SK-N-SH (cell line): ENCODE data around the gene CNTN4. TPM values are rescaled to one million over a fixed set of nuclear protein-coding genes. Genes with fewer than 3 reads are reported as not detected.

Source experiments
- CTCF ChIA-PET: fragments of 300-600, 350-600 bp; formaldehyde crosslinking; extraction: SDS; loops from one replicate; lab custom pipeline; 2021; lab: Yijun Ruan, JAX
- POLR2A ChIA-PET: fragments of 350-600 bp; sonication (Branson Sonifier 250); formaldehyde crosslinking; extraction: SDS; loops from one replicate; lab custom pipeline; 2020; ENCODE audit warnings: antibody characterized with exemption, inconsistent platforms; lab: Yijun Ruan, JAX
- DNase-seq: peaks from one replicate; pipeline ENCODE4 v3.0.0; 2012
- H2AFZ ChIP-seq: fragments of 200-600 bp; sonication (generic); 2 replicates; pipeline ENCODE4 v1.8.1; 2016; ENCODE audit warnings: antibody characterized with exemption, mild to moderate bottlenecking, low read depth
- H3F3A ChIP-seq: fragments of 200-600 bp; sonication (generic); replicated peaks from 2 replicates; pipeline ENCODE3; 2016; ENCODE audit warnings: antibody characterized with exemption, mild to moderate bottlenecking; ENCODE audit not compliant: insufficient read depth
- H3K27ac ChIP-seq, 2 experiments: fragments of 200-500 bp in 1 of 2; fragments of 200-600 bp in 1 of 2; sonication (Bioruptor generic) in 1 of 2; sonication (generic), shearing (Covaris generic) in 1 of 2; 2 replicates each; pipeline versions ENCODE4 v1.5.1 to v1.6.1; 2014 to 2016; ENCODE audit warnings: low read depth in 2 of 2, inconsistent platforms in 1 of 2, low read length in 1 of 2, mild to moderate bottlenecking in 1 of 2, mixed read lengths in 1 of 2
- H3K27me3 ChIP-seq: fragments of 200-600 bp; sonication (generic), shearing (Covaris generic); 2 replicates; pipeline ENCODE4 v1.6.1; 2016; ENCODE audit warnings: mixed run types; ENCODE audit not compliant: insufficient read depth
- H3K36me3 ChIP-seq, 2 experiments: fragments of 200-500 bp in 1 of 2; fragments of 200-600 bp in 1 of 2; sonication (Bioruptor generic) in 1 of 2; sonication (generic) in 1 of 2; replicated peaks in 1 of 2; 2 replicates each; pipeline versions ENCODE3 to v1.5.1; 2014 to 2016; ENCODE audit warnings: low read length in 1 of 2, mild to moderate bottlenecking in 1 of 2; ENCODE audit not compliant: insufficient read depth in 2 of 2, control insufficient read depth in 1 of 2
- H3K4me1 ChIP-seq, 2 experiments: fragments of 200-500 bp in 1 of 2; fragments of 200-600 bp in 1 of 2; sonication (Bioruptor generic) in 1 of 2; sonication (generic), shearing (Covaris generic) in 1 of 2; 2 replicates each; pipeline versions ENCODE4 v1.5.1 to v1.6.1; 2014 to 2016; ENCODE audit warnings: low read depth in 1 of 2, low read length in 1 of 2, mixed run types in 1 of 2; ENCODE audit not compliant: insufficient read depth in 2 of 2, control insufficient read depth in 1 of 2
- H3K4me2 ChIP-seq: fragments of 200-600 bp; sonication (generic), shearing (Covaris generic); 2 replicates; pipeline ENCODE4 v1.6.1; 2017; ENCODE audit warnings: mixed run types
- H3K4me3 ChIP-seq, 2 experiments: fragments of 200-500 bp in 1 of 2; fragments of 200-600 bp in 1 of 2; sonication (Bioruptor generic) in 1 of 2; sonication (generic), shearing (Covaris generic) in 1 of 2; 2 replicates each; pipeline versions ENCODE4 v1.5.1 to v1.8.1; 2014 to 2016; ENCODE audit warnings: low read depth in 2 of 2, inconsistent platforms in 1 of 2, low read length in 1 of 2, mild to moderate bottlenecking in 1 of 2, mixed read lengths in 1 of 2, moderate library complexity in 1 of 2
- H3K79me2 ChIP-seq: fragments of 200-600 bp; sonication (generic); 2 replicates; pipeline ENCODE4 v1.8.1; 2017; ENCODE audit warnings: mild to moderate bottlenecking; ENCODE audit not compliant: insufficient read depth
- H3K9ac ChIP-seq: fragments of 200-600 bp; sonication (generic); 2 replicates; pipeline ENCODE4 v1.6.1; 2017; ENCODE audit warnings: mixed run types
- H3K9me2 ChIP-seq: fragments of 200-600 bp; sonication (generic); 2 replicates; pipeline ENCODE4 v1.6.1; 2017; ENCODE audit warnings: mixed run types
- H3K9me3 ChIP-seq: fragments of 200-600 bp; sonication (generic); 2 replicates; pipeline ENCODE4 v1.6.1; 2017; ENCODE audit warnings: mixed run types, mild to moderate bottlenecking, moderate library complexity
- H4K20me1 ChIP-seq: fragments of 200-600 bp; sonication (generic); 2 replicates; pipeline ENCODE4 v1.6.1; 2017; ENCODE audit warnings: mild to moderate bottlenecking, mixed run types; ENCODE audit not compliant: insufficient read depth
- CHD2 ChIP-seq: fragments of 150-350 bp; IDR thresholded peaks from 2 replicates; pipeline ENCODE4 v1.6.1; 2018; ENCODE audit warnings: low read length; ENCODE audit not compliant: partially characterized antibody
- EP300 ChIP-seq, 2 experiments: IDR thresholded peaks; 2 replicates each; pipeline versions ENCODE4 v1.4.0 to v1.6.1; 2012; ENCODE audit warnings: borderline replicate concordance in 1 of 2, low read depth in 1 of 2, low read length in 1 of 2
- EZH2phosphoT487 ChIP-seq: fragments of 200-600 bp; sonication (generic); IDR thresholded peaks from 2 replicates; pipeline ENCODE4 v1.6.1; 2017; ENCODE audit warnings: low read depth, mixed run types, mild to moderate bottlenecking, antibody characterized with exemption, moderate library complexity, borderline replicate concordance
- FOSL2 ChIP-seq: IDR thresholded peaks from 2 replicates; pipeline ENCODE4 v1.4.0; 2012; ENCODE audit warnings: low read depth, mild to moderate bottlenecking, moderate library complexity, borderline replicate concordance
- FOXJ3 ChIP-seq: sonication (generic); formaldehyde crosslinking; IDR thresholded peaks from 2 replicates; pipeline ENCODE4 v1.5.1; 2020; ENCODE audit warnings: mild to moderate bottlenecking, missing genetic modification reagents
- FOXM1 ChIP-seq: IDR thresholded peaks from 2 replicates; pipeline ENCODE4 v1.4.0; 2012; ENCODE audit warnings: low read depth, mild to moderate bottlenecking
- JUND ChIP-seq: IDR thresholded peaks from 2 replicates; pipeline ENCODE4 v1.4.0; 2012
- MEF2A ChIP-seq: IDR thresholded peaks from 2 replicates; pipeline ENCODE4 v1.4.0; 2012; ENCODE audit warnings: low read depth, borderline replicate concordance
- MXI1 ChIP-seq: IDR thresholded peaks from 2 replicates; pipeline ENCODE4 v1.6.1; 2012; ENCODE audit warnings: mild to moderate bottlenecking, low read depth, low read length, improper control_type of control experiment
- NRF1 ChIP-seq: IDR thresholded peaks from 2 replicates; pipeline ENCODE4 v1.6.1; 2012; ENCODE audit warnings: low read depth, mild to moderate bottlenecking, low read length
- RAD21 ChIP-seq: IDR thresholded peaks from 2 replicates; pipeline ENCODE4 v1.6.1; 2012; ENCODE audit warnings: mild to moderate bottlenecking, low read length
- RCOR1 ChIP-seq: fragments of 150-350 bp; IDR thresholded peaks from 2 replicates; pipeline ENCODE4 v1.6.1; 2017; ENCODE audit warnings: antibody characterized with exemption, low read length
- RXRA ChIP-seq: IDR thresholded peaks from 2 replicates; pipeline ENCODE4 v1.4.0; 2012; ENCODE audit warnings: low read depth, mild to moderate bottlenecking, borderline replicate concordance
- SIN3A ChIP-seq: IDR thresholded peaks from 2 replicates; pipeline ENCODE4 v1.6.1; 2012; ENCODE audit warnings: low read depth, mild to moderate bottlenecking, low read length, moderate library complexity, borderline replicate concordance
- TCF12 ChIP-seq: IDR thresholded peaks from 2 replicates; pipeline ENCODE4 v1.4.0; 2012
- TEAD4 ChIP-seq: IDR thresholded peaks from 2 replicates; pipeline ENCODE4 v1.4.0; 2012; ENCODE audit warnings: mild to moderate bottlenecking, borderline replicate concordance; ENCODE audit not compliant: insufficient read depth
- WGBS: methylation state at CpG from one replicate; pipeline ENCODE4 v1.1.6; 2017; ENCODE audit warnings: low lambda C conversion rate; 5-methylcytosine and 5-hydroxymethylcytosine counted together
- polyA plus RNA-seq, 3 experiments: library from polyadenylated mRNA; depleted of rRNA; stranded (reverse); fragments of >200 nt; gene quantifications; 2 replicates each; pipeline ENCODE4 v1.2.3, GENCODE V29; 2012
- TF ChIP-seq, protein P1 (sequence below): IDR thresholded peaks from 2 replicates; pipeline ENCODE4 v1.4.0; 2012; ENCODE audit warnings: low read depth
- TF ChIP-seq, protein P2 (sequence below): fragments of 150-350 bp; IDR thresholded peaks from 2 replicates; pipeline ENCODE4 v1.6.1; 2017; ENCODE audit warnings: antibody characterized with exemption, low read length, low read depth, borderline replicate concordance
- TF ChIP-seq, protein P3 (sequence below): fragments of 150-350 bp; IDR thresholded peaks from 2 replicates; pipeline ENCODE4 v1.6.1; 2016; ENCODE audit warnings: mild to moderate bottlenecking, low read depth, low read length

CNTN4 gene
- polyA plus RNA-seq, 1 of the 3 experiments (the other 2 are of a cell fraction) = 0.12 TPM

DNA sequence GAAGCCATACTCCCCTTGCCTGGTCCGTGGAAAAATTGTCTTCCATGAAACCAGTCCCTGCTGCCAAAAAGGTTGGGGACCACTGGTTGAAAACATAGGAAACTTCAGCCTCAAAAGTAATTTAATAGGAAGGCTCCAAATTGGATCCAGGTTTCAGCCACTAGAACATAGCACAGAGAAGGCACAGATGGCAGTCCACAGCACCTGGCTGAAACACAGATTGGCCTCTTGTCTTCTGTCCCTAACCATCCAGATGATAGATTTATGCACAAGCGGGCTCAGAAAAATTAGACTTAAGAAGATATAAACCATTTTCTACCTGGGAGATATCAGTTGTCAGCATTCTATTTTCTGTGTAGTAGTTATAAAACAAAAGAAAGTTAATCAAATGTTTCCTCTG, 397.1 kb downstream of the CNTN4 start:
- no peak overlapping the region; a peak in 1 of 4 replicates for H3K27ac ChIP-seq
- no peak overlapping the region for H3K9ac ChIP-seq
- ChIA-PET POLR2A (no interaction called here), CTCF (interaction anchor here (1.7 kb wide), 1 partner anchor 36 kb away, joined by 5 read pairs; no protein-coding TSS in a partner anchor)
- TF ChIP-seq, protein P1, sequence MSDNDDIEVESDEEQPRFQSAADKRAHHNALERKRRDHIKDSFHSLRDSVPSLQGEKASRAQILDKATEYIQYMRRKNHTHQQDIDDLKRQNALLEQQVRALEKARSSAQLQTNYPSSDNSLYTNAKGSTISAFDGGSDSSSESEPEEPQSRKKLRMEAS = no peak
- no peak for TF ChIP-seq SIN3A
- peaks cover 0 to 6% of the 10 kb centered on the region in 2 experiments; a peak in 1 of 4 replicates for H3K4me1 ChIP-seq
- no peak overlapping the region for H3K4me3 ChIP-seq
- H3K79me2 ChIP-seq = no peaks in the 10 kb centered on the region
- H3K27me3 ChIP-seq = no peaks in the 10 kb centered on the region
- H3K36me3 ChIP-seq = no peaks in the 10 kb centered on the region
- no peaks in the 10 kb centered on the region for H3K9me3 ChIP-seq
- H3F3A ChIP-seq = no peaks in the 10 kb centered on the region
- no peak overlapping the region for H2AFZ ChIP-seq
- no peak overlapping the region for H3K4me2 ChIP-seq
- WGBS = 18% methylated on average over 2 of the region's 2 CpGs
- H4K20me1 ChIP-seq = no peaks in the 10 kb centered on the region
- no peaks in the 10 kb centered on the region for H3K9me2 ChIP-seq
- no peak for DNase-seq

DNA sequence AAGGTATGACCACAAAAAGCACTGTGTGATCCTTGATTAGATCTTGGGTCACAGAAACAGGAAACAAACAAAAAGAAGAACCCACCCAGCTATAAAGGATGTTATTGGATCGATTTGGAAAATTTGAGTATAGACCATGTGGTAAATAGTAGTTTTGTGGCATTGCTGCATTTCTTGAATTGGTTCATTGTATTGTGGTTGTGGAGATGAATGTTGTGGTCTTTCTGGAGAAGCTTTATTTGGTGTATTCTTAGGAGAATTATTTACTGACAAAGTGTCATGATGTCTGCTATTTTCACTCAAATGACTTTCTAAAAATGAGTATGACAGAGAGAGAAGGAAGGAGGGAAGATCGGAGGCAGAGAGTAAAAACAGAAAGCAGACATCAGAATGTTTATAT, 406.2 kb downstream of the CNTN4 start:
- 28% methylated on average over 2 of the region's 2 CpGs for WGBS
- ChIA-PET POLR2A (no interaction called here), CTCF (no interaction called here)
- Histone ChIP-seq H3K36me3 (no peaks in the 10 kb centered on the region), H3K4me2 (no peak overlapping the region), H3F3A (no peaks in the 10 kb centered on the region), H3K9ac (no peak overlapping the region), H4K20me1 (no peaks in the 10 kb centered on the region), H3K4me1 (no peaks in the 10 kb centered on the region), H3K27ac (no peak overlapping the region), H2AFZ (no peak overlapping the region), H3K4me3 (no peak overlapping the region), H3K9me3 (0 out of 2 replicates have a peak, but pooled peaks cover 8% of the 10 kb centered on the region), H3K9me2 (no peaks in the 10 kb centered on the region), H3K79me2 (no peaks in the 10 kb centered on the region), H3K27me3 (no peaks in the 10 kb centered on the region)
- DNase-seq = no peak
- TF ChIP-seq RXRA = no peak
- TF ChIP-seq NRF1 = no peak
- TF ChIP-seq TEAD4 = no peak
- no peak for TF ChIP-seq EZH2phosphoT487
- no peak for TF ChIP-seq MXI1

DNA sequence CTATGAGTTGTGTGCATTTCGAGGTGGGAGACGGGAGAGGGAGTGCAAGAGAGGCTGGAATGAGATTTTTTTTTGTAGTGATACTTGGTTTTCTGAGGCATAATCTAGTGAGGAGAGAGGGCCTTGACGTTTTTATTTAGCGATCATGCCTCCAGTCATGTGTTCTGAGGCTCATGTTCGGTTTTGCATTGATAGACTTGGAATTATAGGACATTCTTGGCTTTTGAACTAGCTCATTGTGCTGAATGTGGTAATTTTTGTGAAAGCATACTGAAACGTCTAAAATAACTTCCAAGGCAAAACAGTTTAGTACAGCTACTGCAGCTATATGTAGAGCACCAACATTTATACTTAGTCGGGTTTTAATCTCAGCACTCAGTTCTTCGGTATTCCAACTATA, 408.1 kb downstream of the CNTN4 start:
- no peaks in the 10 kb centered on the region for H3K36me3 ChIP-seq
- POLR2A ChIA-PET = no interaction called here
- H3F3A ChIP-seq = no peaks in the 10 kb centered on the region
- no peak overlapping the region for H3K27ac ChIP-seq
- 0 out of 2 replicates have a peak, but pooled peaks cover 8% of the 10 kb centered on the region for H3K9me3 ChIP-seq
- H3K4me1 ChIP-seq = peaks cover 0 to 8% of the 10 kb centered on the region in 2 experiments; a peak in 2 of 4 replicates
- H3K27me3 ChIP-seq = no peaks in the 10 kb centered on the region
- no peak overlapping the region for H2AFZ ChIP-seq
- DNase-seq = no peak
- no peak overlapping the region for H3K4me3 ChIP-seq
- CTCF ChIA-PET = no interaction called here
- no peak overlapping the region for H3K9ac ChIP-seq
- no peaks in the 10 kb centered on the region for H3K79me2 ChIP-seq
- H4K20me1 ChIP-seq = no peaks in the 10 kb centered on the region
- 36% methylated on average over 8 of the region's 8 CpGs for WGBS
- H3K4me2 ChIP-seq = no peak overlapping the region
- H3K9me2 ChIP-seq = no peaks in the 10 kb centered on the region
- TF ChIP-seq CHD2 (no peak), JUND (no peak), MEF2A (no peak), FOXM1 (no peak), RCOR1 (no peak), EZH2phosphoT487 (no peak), FOSL2 (no peak), EP300 (IDR thresholded peaks at IDR 0.05; ENCODE audit: borderline replicate concordance in 1 of 2, low read depth in 1 of 2, low read length in 1 of 2) (no peak), FOXJ3 (no peak), TEAD4 (no peak), RAD21 (no peak), TCF12 (no peak), SIN3A (no peak), MXI1 (no peak)
- TF ChIP-seq, protein P1 = no peak
- TF ChIP-seq, protein P2, sequence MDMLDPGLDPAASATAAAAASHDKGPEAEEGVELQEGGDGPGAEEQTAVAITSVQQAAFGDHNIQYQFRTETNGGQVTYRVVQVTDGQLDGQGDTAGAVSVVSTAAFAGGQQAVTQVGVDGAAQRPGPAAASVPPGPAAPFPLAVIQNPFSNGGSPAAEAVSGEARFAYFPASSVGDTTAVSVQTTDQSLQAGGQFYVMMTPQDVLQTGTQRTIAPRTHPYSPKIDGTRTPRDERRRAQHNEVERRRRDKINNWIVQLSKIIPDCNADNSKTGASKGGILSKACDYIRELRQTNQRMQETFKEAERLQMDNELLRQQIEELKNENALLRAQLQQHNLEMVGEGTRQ = no peak
- TF ChIP-seq, protein P3, sequence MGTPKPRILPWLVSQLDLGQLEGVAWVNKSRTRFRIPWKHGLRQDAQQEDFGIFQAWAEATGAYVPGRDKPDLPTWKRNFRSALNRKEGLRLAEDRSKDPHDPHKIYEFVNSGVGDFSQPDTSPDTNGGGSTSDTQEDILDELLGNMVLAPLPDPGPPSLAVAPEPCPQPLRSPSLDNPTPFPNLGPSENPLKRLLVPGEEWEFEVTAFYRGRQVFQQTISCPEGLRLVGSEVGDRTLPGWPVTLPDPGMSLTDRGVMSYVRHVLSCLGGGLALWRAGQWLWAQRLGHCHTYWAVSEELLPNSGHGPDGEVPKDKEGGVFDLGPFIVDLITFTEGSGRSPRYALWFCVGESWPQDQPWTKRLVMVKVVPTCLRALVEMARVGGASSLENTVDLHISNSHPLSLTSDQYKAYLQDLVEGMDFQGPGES = no peak
